HEK293 (cell line): ENCODE measurements around the gene MTFP1.

ENCODE experiments used
- CTCF ChIP-seq: fragments of 450-650 bp; formaldehyde crosslinking; IDR thresholded peaks from 2 replicates; pipeline ENCODE4 v1.5.1; 2016; ENCODE audit warnings: missing biosample characterization, missing genetic modification characterization
- KLF9 ChIP-seq: fragments of 450-650 bp; formaldehyde crosslinking; IDR thresholded peaks from 2 replicates; pipeline ENCODE4 v1.5.1; 2016; ENCODE audit warnings: missing biosample characterization, missing genetic modification characterization, low read depth
- MEIS1 ChIP-seq: sonication (generic); formaldehyde crosslinking; IDR thresholded peaks from 2 replicates; pipeline ENCODE4 v1.8.1; 2022; ENCODE audit warnings: missing genetic modification reagents, mild to moderate bottlenecking, borderline replicate concordance
- SP2 ChIP-seq: fragments of 450-650 bp; formaldehyde crosslinking; IDR thresholded peaks from 2 replicates; pipeline ENCODE4 v1.5.1; 2016; ENCODE audit warnings: missing biosample characterization, missing genetic modification characterization
- YY1 ChIP-seq: fragments of 450-650 bp; formaldehyde crosslinking; IDR thresholded peaks from 2 replicates; pipeline ENCODE4 v1.5.1; 2018; ENCODE audit warnings: missing biosample characterization, missing genetic modification characterization
- ZBTB20 ChIP-seq: fragments of 450-650 bp; formaldehyde crosslinking; IDR thresholded peaks from 2 replicates; pipeline ENCODE4 v1.5.1; 2016; ENCODE audit warnings: missing biosample characterization, missing genetic modification characterization
- ZNF274 ChIP-seq, 2 experiments: fragments of 200-500 bp in 1 of 2; fragments of 450-650 bp in 1 of 2; sonication (Bioruptor generic) in 1 of 2; formaldehyde crosslinking in 1 of 2; IDR thresholded peaks; 2 replicates each; pipeline versions ENCODE4 v1.5.1 to v1.6.1; 2014 to 2016; ENCODE audit warnings: borderline replicate concordance in 1 of 2, inconsistent platforms in 1 of 2, low read length in 1 of 2, missing biosample characterization in 1 of 2, missing genetic modification characterization in 1 of 2
- ZNF311 ChIP-seq: fragments of 450-650 bp; formaldehyde crosslinking; IDR thresholded peaks from 2 replicates; pipeline ENCODE4 v1.5.1; 2017; ENCODE audit warnings: missing biosample characterization, missing genetic modification characterization, borderline replicate concordance
- ZNF548 ChIP-seq: fragments of 450-650 bp; formaldehyde crosslinking; IDR thresholded peaks from 2 replicates; pipeline ENCODE4 v1.5.1; 2016; ENCODE audit warnings: missing biosample characterization, missing genetic modification characterization
- ZNF670 ChIP-seq: fragments of 450-650 bp; formaldehyde crosslinking; IDR thresholded peaks from 2 replicates; pipeline ENCODE4 v1.5.1; 2016; ENCODE audit warnings: missing biosample characterization, missing genetic modification characterization, low read depth
- TF ChIP-seq, protein P1 (sequence below): fragments of 450-650 bp; formaldehyde crosslinking; IDR thresholded peaks from 2 replicates; pipeline ENCODE4 v1.5.1; 2016; ENCODE audit warnings: missing biosample characterization, missing genetic modification characterization
- TF ChIP-seq, protein P2 (sequence below): fragments of 450-650 bp; formaldehyde crosslinking; IDR thresholded peaks from 2 replicates; pipeline ENCODE4 v1.5.1; 2017; ENCODE audit warnings: missing biosample characterization, missing genetic modification characterization
- TF ChIP-seq, protein P3 (sequence below): fragments of 450-650 bp; formaldehyde crosslinking; conservative IDR thresholded peaks from 2 replicates; pipeline ENCODE4 v1.5.1; 2016; ENCODE audit warnings: low read depth, missing biosample characterization, missing genetic modification characterization

GRCh38 chr22:30445438-30446145 is 20.0 kb downstream of the MTFP1 start:
- TF ChIP-seq MEIS1 = no peak
- no peak for TF ChIP-seq CTCF
- TF ChIP-seq, protein P1, sequence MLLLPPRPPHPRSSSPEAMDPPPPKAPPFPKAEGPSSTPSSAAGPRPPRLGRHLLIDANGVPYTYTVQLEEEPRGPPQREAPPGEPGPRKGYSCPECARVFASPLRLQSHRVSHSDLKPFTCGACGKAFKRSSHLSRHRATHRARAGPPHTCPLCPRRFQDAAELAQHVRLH = no peak
- TF ChIP-seq, protein P2, sequence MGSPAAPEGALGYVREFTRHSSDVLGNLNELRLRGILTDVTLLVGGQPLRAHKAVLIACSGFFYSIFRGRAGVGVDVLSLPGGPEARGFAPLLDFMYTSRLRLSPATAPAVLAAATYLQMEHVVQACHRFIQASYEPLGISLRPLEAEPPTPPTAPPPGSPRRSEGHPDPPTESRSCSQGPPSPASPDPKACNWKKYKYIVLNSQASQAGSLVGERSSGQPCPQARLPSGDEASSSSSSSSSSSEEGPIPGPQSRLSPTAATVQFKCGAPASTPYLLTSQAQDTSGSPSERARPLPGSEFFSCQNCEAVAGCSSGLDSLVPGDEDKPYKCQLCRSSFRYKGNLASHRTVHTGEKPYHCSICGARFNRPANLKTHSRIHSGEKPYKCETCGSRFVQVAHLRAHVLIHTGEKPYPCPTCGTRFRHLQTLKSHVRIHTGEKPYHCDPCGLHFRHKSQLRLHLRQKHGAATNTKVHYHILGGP (tag by site-specific recombination) = no peak
- TF ChIP-seq, protein P3, sequence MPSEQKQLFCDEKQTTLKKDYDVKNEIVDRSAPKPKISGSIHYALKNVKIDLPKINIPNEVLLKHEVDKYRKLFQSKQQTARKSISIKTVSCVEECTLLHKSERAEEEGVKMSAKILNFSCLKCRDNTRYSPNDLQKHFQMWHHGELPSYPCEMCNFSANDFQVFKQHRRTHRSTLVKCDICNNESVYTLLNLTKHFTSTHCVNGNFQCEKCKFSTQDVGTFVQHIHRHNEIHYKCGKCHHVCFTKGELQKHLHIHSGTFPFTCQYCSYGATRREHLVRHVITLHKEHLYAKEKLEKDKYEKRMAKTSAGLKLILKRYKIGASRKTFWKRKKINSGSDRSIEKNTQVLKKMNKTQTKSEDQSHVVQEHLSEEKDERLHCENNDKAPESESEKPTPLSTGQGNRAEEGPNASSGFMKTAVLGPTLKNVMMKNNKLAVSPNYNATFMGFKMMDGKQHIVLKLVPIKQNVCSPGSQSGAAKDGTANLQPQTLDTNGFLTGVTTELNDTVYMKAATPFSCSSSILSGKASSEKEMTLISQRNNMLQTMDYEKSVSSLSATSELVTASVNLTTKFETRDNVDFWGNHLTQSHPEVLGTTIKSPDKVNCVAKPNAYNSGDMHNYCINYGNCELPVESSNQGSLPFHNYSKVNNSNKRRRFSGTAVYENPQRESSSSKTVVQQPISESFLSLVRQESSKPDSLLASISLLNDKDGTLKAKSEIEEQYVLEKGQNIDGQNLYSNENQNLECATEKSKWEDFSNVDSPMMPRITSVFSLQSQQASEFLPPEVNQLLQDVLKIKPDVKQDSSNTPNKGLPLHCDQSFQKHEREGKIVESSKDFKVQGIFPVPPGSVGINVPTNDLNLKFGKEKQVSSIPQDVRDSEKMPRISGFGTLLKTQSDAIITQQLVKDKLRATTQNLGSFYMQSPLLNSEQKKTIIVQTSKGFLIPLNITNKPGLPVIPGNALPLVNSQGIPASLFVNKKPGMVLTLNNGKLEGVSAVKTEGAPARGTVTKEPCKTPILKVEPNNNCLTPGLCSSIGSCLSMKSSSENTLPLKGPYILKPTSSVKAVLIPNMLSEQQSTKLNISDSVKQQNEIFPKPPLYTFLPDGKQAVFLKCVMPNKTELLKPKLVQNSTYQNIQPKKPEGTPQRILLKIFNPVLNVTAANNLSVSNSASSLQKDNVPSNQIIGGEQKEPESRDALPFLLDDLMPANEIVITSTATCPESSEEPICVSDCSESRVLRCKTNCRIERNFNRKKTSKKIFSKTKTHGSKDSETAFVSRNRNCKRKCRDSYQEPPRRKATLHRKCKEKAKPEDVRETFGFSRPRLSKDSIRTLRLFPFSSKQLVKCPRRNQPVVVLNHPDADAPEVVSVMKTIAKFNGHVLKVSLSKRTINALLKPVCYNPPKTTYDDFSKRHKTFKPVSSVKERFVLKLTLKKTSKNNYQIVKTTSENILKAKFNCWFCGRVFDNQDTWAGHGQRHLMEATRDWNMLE (tag by site-specific recombination) = no peak
- TF ChIP-seq SP2 (tag by site-specific recombination) = no peak
- TF ChIP-seq ZNF548 (tag by site-specific recombination) = no peak
- no peak for TF ChIP-seq ZNF274 (IDR thresholded peaks at IDR 0.05; ENCODE audit: low read length)
- TF ChIP-seq ZNF274 (tag by site-specific recombination; IDR thresholded peaks at IDR 0.05; ENCODE audit: borderline replicate concordance) = no peak
- TF ChIP-seq YY1 (tag by site-specific recombination) = no peak
- no peak for TF ChIP-seq KLF9 (tag by site-specific recombination)
- no peak for TF ChIP-seq ZBTB20 (tag by site-specific recombination)
- TF ChIP-seq ZNF311 = no peak
- TF ChIP-seq ZNF670 (tag by site-specific recombination) = no peak
